Measurements from ENCODE around the gene FAM161A.

The FAM161A gene

GRCh38 chr2:61795408-61795807 lies 58.5 kb downstream of the FAM161A start:
- Histone ChIP-seq H4K20me1 (ENCODE audit: control insufficient read depth, insufficient read depth, low read depth, low read length) (no peaks in the 10 kb centered on the region), H3K79me2 (ENCODE audit: control insufficient read depth, low read length) (no peaks in the 10 kb centered on the region), H3K9me2 (replicated peaks; ENCODE audit: control insufficient read depth, low read length) (no peaks in the 10 kb centered on the region), H3K9me3 (ENCODE audit: control insufficient read depth, insufficient read depth, low read length) (no peaks in the 10 kb centered on the region), H3K27me3 (ENCODE audit: control insufficient read depth, low read length) (peaks cover 10% of the 10 kb centered on the region; the same call in 1 of the 2 replicates), H3K4me1 (ENCODE audit: control insufficient read depth, low read length) (no peaks in the 10 kb centered on the region), H3K27ac (ENCODE audit: low read depth, low read length) (no peak overlapping the region), H3K4me2 (ENCODE audit: low read length) (no peak overlapping the region), H3K4me3 (ENCODE audit: low read length) (no peak overlapping the region), H3K36me3 (ENCODE audit: control insufficient read depth, low read length) (no peaks in the 10 kb centered on the region), H3F3A (ENCODE audit: control insufficient read depth, insufficient read depth) (no peaks in the 10 kb centered on the region)
- TF ChIP-seq CTCF (IDR thresholded peaks at IDR 0.05; ENCODE audit: low read depth, low read length, poor library complexity, severe bottlenecking) (no peak), EZH2phosphoT487 (IDR thresholded peaks at IDR 0.05; ENCODE audit: borderline replicate concordance, low read length) (no peak)

GRCh38 chr2:61793389-61793836 lies 60.4 kb downstream of the FAM161A start:
- H3K4me3 ChIP-seq (ENCODE audit: low read length) = no peak overlapping the region
- no peaks in the 10 kb centered on the region for H3K4me1 ChIP-seq (ENCODE audit: control insufficient read depth, low read length)
- TF ChIP-seq CTCF (IDR thresholded peaks at IDR 0.05; ENCODE audit: low read depth, low read length, poor library complexity, severe bottlenecking) (peak; percentile 66), EZH2phosphoT487 (IDR thresholded peaks at IDR 0.05; ENCODE audit: borderline replicate concordance, low read length) (no peak)
- no peaks in the 10 kb centered on the region for H3K9me2 ChIP-seq (replicated peaks; ENCODE audit: control insufficient read depth, low read length)
- no peaks in the 10 kb centered on the region for H3K9me3 ChIP-seq (ENCODE audit: control insufficient read depth, insufficient read depth, low read length)
- 0 out of 2 replicates have a peak, but pooled peaks cover 3% of the 10 kb centered on the region for H3K27me3 ChIP-seq (ENCODE audit: control insufficient read depth, low read length)
- H3K79me2 ChIP-seq (ENCODE audit: control insufficient read depth, low read length) = no peaks in the 10 kb centered on the region
- H3F3A ChIP-seq (ENCODE audit: control insufficient read depth, insufficient read depth) = no peaks in the 10 kb centered on the region
- H4K20me1 ChIP-seq (ENCODE audit: control insufficient read depth, insufficient read depth, low read depth, low read length) = no peaks in the 10 kb centered on the region
- H3K4me2 ChIP-seq (ENCODE audit: low read length) = no peak overlapping the region
- H3K27ac ChIP-seq (ENCODE audit: low read depth, low read length) = no peak overlapping the region
- H3K36me3 ChIP-seq (ENCODE audit: control insufficient read depth, low read length) = no peaks in the 10 kb centered on the region

DNA sequence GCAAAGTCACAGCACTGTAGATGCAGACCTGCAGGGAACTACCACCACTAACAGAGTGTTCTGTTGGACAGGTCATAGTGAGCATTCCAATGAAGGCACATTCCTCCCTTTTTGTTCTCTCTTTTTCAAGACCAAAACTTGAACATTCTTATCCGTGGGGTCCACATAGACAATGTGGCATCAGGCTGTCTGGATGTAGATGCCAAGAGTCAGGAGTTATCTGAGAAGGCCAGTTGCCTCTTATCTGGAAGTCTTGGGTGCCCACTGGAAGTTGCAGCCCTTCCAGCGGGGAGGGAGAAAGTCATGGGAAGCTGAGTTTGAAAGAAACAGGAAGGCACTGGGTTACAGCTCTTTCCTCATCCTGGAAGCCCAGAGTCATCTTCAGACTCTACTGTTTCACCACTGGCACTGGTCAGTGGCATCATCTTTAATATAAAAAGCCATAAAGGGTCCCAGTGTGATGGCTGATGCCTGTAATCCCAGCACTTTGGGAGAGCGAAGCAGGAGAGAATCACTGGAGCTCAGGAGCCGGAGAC lies 61.4 kb downstream of the FAM161A start:
- Histone ChIP-seq H3K27me3 (ENCODE audit: control insufficient read depth, low read length) (0 out of 2 replicates have a peak, but pooled peaks cover 10% of the 10 kb centered on the region), H3K4me2 (ENCODE audit: low read length) (no peak overlapping the region), H3K79me2 (ENCODE audit: control insufficient read depth, low read length) (no peaks in the 10 kb centered on the region), H3K4me3 (ENCODE audit: low read length) (no peak overlapping the region), H3K27ac (ENCODE audit: low read depth, low read length) (no peak overlapping the region), H3F3A (ENCODE audit: control insufficient read depth, insufficient read depth) (no peaks in the 10 kb centered on the region), H4K20me1 (ENCODE audit: control insufficient read depth, insufficient read depth, low read depth, low read length) (no peaks in the 10 kb centered on the region), H3K4me1 (ENCODE audit: control insufficient read depth, low read length) (no peaks in the 10 kb centered on the region), H3K9me2 (replicated peaks; ENCODE audit: control insufficient read depth, low read length) (no peaks in the 10 kb centered on the region), H3K36me3 (ENCODE audit: control insufficient read depth, low read length) (no peaks in the 10 kb centered on the region), H3K9me3 (ENCODE audit: control insufficient read depth, insufficient read depth, low read length) (no peaks in the 10 kb centered on the region)
- TF ChIP-seq EZH2phosphoT487 (IDR thresholded peaks at IDR 0.05; ENCODE audit: borderline replicate concordance, low read length) (no peak), CTCF (IDR thresholded peaks at IDR 0.05; ENCODE audit: low read depth, low read length, poor library complexity, severe bottlenecking) (no peak)
